ENCODE results near the gene PHF5A. TPM values are rescaled to one million over a fixed set of nuclear protein-coding genes. Genes with fewer than 3 reads are reported as not detected.

Gene PHF5A
- total and polyA plus RNA-seq, 2 donors (not counting 1 experiment from before 2014, with no cell fraction given): 61.5 to 63.3 TPM

DNA sequence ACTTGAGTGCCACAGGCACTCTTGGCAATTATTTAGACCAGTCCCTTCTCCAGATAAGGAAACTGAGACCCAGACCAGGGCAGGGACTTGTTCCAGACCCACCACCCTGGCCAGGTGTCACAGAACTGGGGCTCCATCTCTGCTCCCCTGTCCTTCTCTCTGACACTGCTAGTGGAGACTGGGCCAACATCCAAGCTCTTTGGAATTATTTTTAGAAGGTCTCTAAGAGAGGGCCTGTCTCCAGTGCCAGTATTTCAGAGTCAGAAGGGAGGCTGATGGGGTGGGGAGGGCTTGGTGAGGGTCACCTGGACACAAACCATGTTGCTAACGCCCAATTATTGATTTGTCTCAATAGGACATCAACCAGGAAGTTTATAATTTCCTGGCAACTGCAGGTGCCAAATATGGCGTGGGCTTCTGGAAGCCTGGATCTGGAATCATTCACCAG is 43.1 kb upstream of the PHF5A start:
- Histone ChIP-seq H3K36me3 (ENCODE audit: control insufficient read depth, insufficient read depth, low read length) (peaks cover 22% of the 10 kb centered on the region), H3K27me3 (ENCODE audit: control insufficient read depth, insufficient read depth, low read length) (no peaks in the 10 kb centered on the region)
- DNase-seq (ENCODE audit: low read depth in 2 of 2): no peak

DNA sequence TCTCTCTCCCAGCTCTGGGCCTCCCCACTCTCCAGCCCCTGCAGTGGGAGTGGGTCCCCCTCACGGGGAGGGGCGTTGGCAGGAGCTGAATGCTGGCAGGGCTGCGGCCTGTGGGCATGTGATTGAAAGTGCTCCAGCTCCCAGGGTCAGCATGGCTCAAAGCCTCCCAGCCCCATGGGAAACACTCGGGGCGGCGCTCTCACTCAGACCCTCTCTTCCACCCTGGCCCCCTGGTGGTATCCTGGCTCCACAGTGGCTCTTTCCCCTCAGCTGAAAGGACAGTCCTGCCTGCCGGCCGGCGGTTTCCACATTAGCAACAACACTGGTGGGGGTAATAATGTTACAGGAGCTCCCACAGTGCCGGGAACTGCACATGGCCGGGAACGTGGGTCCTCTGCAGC is 40.3 kb upstream of the PHF5A start:
- no peaks in the 10 kb centered on the region for H3K9me3 ChIP-seq (ENCODE audit: control insufficient read depth, insufficient read depth, low read depth, low read length)
- H3K27ac ChIP-seq (ENCODE audit: insufficient read depth, low read length): no peak overlapping the region
- no peak overlapping the region for H2AFZ ChIP-seq (ENCODE audit: low read length)
- peaks cover 9% of the 10 kb centered on the region for H3K4me1 ChIP-seq (ENCODE audit: control insufficient read depth, extremely low read depth, insufficient read depth, low read length)
- H3K79me2 ChIP-seq (ENCODE audit: control insufficient read depth, insufficient read depth, low read length): no peaks in the 10 kb centered on the region
- H4K20me1 ChIP-seq (ENCODE audit: control insufficient read depth, extremely low read depth, insufficient read depth, low read length): no peaks in the 10 kb centered on the region
- DNase-seq (ENCODE audit: low read depth in 2 of 2): no peak
- H3K4me3 ChIP-seq (replicated peaks in 1 of 4; ENCODE audit: control extremely low read depth in 1 of 4, insufficient read depth in 1 of 4, low read depth in 3 of 4, low read length in 4 of 4): no peak overlapping the region
- no peak overlapping the region for H3K4me2 ChIP-seq (ENCODE audit: extremely low read depth, insufficient read depth, low read length)
- peaks cover 9% of the 10 kb centered on the region for H3K36me3 ChIP-seq (ENCODE audit: control insufficient read depth, insufficient read depth, low read length)
- no peaks in the 10 kb centered on the region for H3K27me3 ChIP-seq (ENCODE audit: control insufficient read depth, insufficient read depth, low read length)
- TF ChIP-seq, protein P1, sequence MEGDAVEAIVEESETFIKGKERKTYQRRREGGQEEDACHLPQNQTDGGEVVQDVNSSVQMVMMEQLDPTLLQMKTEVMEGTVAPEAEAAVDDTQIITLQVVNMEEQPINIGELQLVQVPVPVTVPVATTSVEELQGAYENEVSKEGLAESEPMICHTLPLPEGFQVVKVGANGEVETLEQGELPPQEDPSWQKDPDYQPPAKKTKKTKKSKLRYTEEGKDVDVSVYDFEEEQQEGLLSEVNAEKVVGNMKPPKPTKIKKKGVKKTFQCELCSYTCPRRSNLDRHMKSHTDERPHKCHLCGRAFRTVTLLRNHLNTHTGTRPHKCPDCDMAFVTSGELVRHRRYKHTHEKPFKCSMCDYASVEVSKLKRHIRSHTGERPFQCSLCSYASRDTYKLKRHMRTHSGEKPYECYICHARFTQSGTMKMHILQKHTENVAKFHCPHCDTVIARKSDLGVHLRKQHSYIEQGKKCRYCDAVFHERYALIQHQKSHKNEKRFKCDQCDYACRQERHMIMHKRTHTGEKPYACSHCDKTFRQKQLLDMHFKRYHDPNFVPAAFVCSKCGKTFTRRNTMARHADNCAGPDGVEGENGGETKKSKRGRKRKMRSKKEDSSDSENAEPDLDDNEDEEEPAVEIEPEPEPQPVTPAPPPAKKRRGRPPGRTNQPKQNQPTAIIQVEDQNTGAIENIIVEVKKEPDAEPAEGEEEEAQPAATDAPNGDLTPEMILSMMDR (conservative IDR thresholded peaks at IDR 0.05 in 1 of 2, IDR thresholded peaks at IDR 0.05 in 1 of 2; ENCODE audit: low read depth in 1 of 2, low read length in 2 of 2): no peak
- TF ChIP-seq EZH2 (IDR thresholded peaks at IDR 0.05; ENCODE audit: low read length, missing control alignments): no peak
- H3K9ac ChIP-seq (ENCODE audit: insufficient read depth, low read length): no peak overlapping the region

More for the DNA sequence above, 43.1 kb upstream of the PHF5A start:
- Histone ChIP-seq H3K4me2 (ENCODE audit: extremely low read depth, insufficient read depth, low read length) (no peak overlapping the region), H3K4me3 (replicated peaks in 1 of 4; ENCODE audit: control extremely low read depth in 1 of 4, insufficient read depth in 1 of 4, low read depth in 3 of 4, low read length in 4 of 4) (no peak overlapping the region), H3K79me2 (ENCODE audit: control insufficient read depth, insufficient read depth, low read length) (no peaks in the 10 kb centered on the region), H3K27ac (ENCODE audit: insufficient read depth, low read length) (no peak overlapping the region), H2AFZ (ENCODE audit: low read length) (no peak overlapping the region), H3K9ac (ENCODE audit: insufficient read depth, low read length) (no peak overlapping the region), H3K9me3 (ENCODE audit: control insufficient read depth, insufficient read depth, low read depth, low read length) (no peaks in the 10 kb centered on the region), H4K20me1 (ENCODE audit: control insufficient read depth, extremely low read depth, insufficient read depth, low read length) (no peaks in the 10 kb centered on the region), H3K4me1 (ENCODE audit: control insufficient read depth, extremely low read depth, insufficient read depth, low read length) (peaks cover 9% of the 10 kb centered on the region)
- no peak for TF ChIP-seq EZH2 (IDR thresholded peaks at IDR 0.05; ENCODE audit: low read length, missing control alignments)
- TF ChIP-seq, protein P1 (conservative IDR thresholded peaks at IDR 0.05 in 1 of 2, IDR thresholded peaks at IDR 0.05 in 1 of 2; ENCODE audit: low read depth in 1 of 2, low read length in 2 of 2): no peak

DNA sequence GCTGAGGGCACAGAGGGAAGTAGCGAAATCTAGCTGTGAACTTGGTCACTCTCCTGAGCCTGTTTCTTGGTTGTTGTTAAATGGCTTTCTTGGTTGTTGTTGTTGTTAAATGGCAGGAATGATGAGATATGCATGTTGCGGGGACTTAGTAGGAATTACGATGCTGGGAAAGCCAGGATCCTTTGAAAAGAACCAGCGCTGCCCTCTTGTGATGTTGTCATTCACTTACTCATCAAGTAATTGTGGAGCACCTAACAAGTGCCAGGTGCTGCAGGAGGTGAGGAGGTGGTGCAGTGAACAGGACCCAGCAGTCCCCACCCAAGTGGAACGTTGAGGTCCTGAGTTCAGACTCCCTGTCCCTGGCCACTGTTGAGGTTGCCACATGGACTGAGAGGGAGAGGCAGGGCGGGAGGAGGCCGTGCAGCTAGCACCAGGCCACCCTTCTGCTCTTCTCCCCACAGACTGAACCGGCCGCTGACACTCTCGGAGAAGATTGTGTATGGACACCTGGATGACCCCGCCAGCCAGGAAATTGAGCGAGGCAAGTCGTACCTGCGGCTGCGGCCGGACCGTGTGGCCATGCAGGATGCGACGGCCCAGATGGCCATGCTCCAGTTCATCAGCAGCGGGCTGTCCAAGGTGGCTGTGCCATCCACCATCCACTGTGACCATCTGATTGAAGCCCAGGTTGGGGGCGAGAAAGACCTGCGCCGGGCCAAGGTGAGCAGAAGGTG is 39.0 kb upstream of the PHF5A start:
- H3K4me2 ChIP-seq (ENCODE audit: extremely low read depth, insufficient read depth, low read length): no peak overlapping the region
- H3K27me3 ChIP-seq (ENCODE audit: control insufficient read depth, insufficient read depth, low read length): no peaks in the 10 kb centered on the region
- H4K20me1 ChIP-seq (ENCODE audit: control insufficient read depth, extremely low read depth, insufficient read depth, low read length): no peaks in the 10 kb centered on the region
- DNase-seq (ENCODE audit: low read depth in 2 of 2): no peak
- H3K36me3 ChIP-seq (ENCODE audit: control insufficient read depth, insufficient read depth, low read length): peaks cover 6% of the 10 kb centered on the region
- TF ChIP-seq EZH2 (IDR thresholded peaks at IDR 0.05; ENCODE audit: low read length, missing control alignments): no peak
- TF ChIP-seq, protein P1 (conservative IDR thresholded peaks at IDR 0.05 in 1 of 2, IDR thresholded peaks at IDR 0.05 in 1 of 2; ENCODE audit: low read depth in 1 of 2, low read length in 2 of 2): no peak
- H3K9me3 ChIP-seq (ENCODE audit: control insufficient read depth, insufficient read depth, low read depth, low read length): no peaks in the 10 kb centered on the region
- H3K4me3 ChIP-seq (replicated peaks in 1 of 4; ENCODE audit: control extremely low read depth in 1 of 4, insufficient read depth in 1 of 4, low read depth in 3 of 4, low read length in 4 of 4): no peak overlapping the region
- no peak overlapping the region for H3K9ac ChIP-seq (ENCODE audit: insufficient read depth, low read length)
- peaks cover 3% of the 10 kb centered on the region for H3K4me1 ChIP-seq (ENCODE audit: control insufficient read depth, extremely low read depth, insufficient read depth, low read length)
- no peak overlapping the region for H3K27ac ChIP-seq (ENCODE audit: insufficient read depth, low read length)
- H3K79me2 ChIP-seq (ENCODE audit: control insufficient read depth, insufficient read depth, low read length): no peaks in the 10 kb centered on the region
- H2AFZ ChIP-seq (ENCODE audit: low read length): no peak overlapping the region

All from fibroblast of lung (primary cell).